CD4-positive, CD25-positive, alpha-beta regulatory T cell (primary cell): Measurements from ENCODE around the gene CRISP3. TPM values are rescaled to one million over a fixed set of nuclear protein-coding genes. Genes with fewer than 3 reads are reported as not detected.

Experiments used
- ATAC-seq, 2 donors: fragments of 150-1000 bp; cut with Tn5 transposase; one replicate each; pipeline ENCODE4 v1.10.0; 2021; ENCODE audit warnings: low read depth in 2 of 2, moderate number of reproducible peaks in 2 of 2, moderate library complexity in 1 of 2
- DNase-seq, 3 donors: peaks; one replicate each; pipeline versions ENCODE4 v3.0.0 to v3.0.0-alpha.2; 2012 to 2022; ENCODE audit warnings: mixed read lengths in 1 of 3
- H3K27ac ChIP-seq: one replicate; pipeline ENCODE4 v1.7.0; 2013; ENCODE audit warnings: mild to moderate bottlenecking, low read length; ENCODE audit not compliant: insufficient read depth, poor library complexity, severe bottlenecking
- H3K27me3 ChIP-seq: one replicate; pipeline ENCODE4 v1.7.0; 2013; ENCODE audit warnings: low read length; ENCODE audit not compliant: control insufficient read depth, insufficient read depth
- H3K36me3 ChIP-seq: one replicate; pipeline ENCODE4 v1.7.0; 2013; ENCODE audit warnings: mild to moderate bottlenecking, low read length, moderate library complexity; ENCODE audit not compliant: control insufficient read depth, insufficient read depth
- H3K4me1 ChIP-seq: 2 replicates; pipeline ENCODE4 v1.7.0; 2013; ENCODE audit warnings: mild to moderate bottlenecking, low read length; ENCODE audit not compliant: insufficient read depth, control insufficient read depth, poor library complexity, severe bottlenecking
- H3K4me3 ChIP-seq: one replicate; pipeline ENCODE4 v1.7.0; 2013; ENCODE audit warnings: low read depth, mild to moderate bottlenecking, low read length, moderate library complexity
- H3K9me3 ChIP-seq, 2 experiments: 1 replicate in 1 of 2; 2 replicates in 1 of 2; pipeline ENCODE4 v1.7.0; 2013; ENCODE audit warnings: low read length in 2 of 2, mild to moderate bottlenecking in 1 of 2, moderate library complexity in 1 of 2; ENCODE audit not compliant: control insufficient read depth in 2 of 2
- H3K27ac Mint-ChIP-seq, 3 donors: one replicate each; pipeline ENCODE4 v1.8.0; 2020 to 2022; ENCODE audit warnings: mild to moderate bottlenecking in 3 of 3, mixed read lengths in 3 of 3, moderate library complexity in 2 of 3
- H3K27me3 Mint-ChIP-seq: one replicate; pipeline ENCODE4 v1.8.0; 2022; ENCODE audit warnings: mild to moderate bottlenecking, mixed read lengths
- H3K36me3 Mint-ChIP-seq: one replicate; pipeline ENCODE4 v1.8.0; 2020; ENCODE audit warnings: mixed read lengths
- H3K4me1 Mint-ChIP-seq, 4 donors: one replicate each; pipeline ENCODE4 v1.8.0; 2020 to 2022; ENCODE audit warnings: mixed read lengths in 4 of 4, mild to moderate bottlenecking in 1 of 4
- H3K4me3 Mint-ChIP-seq, 4 donors: one replicate each; pipeline ENCODE4 v1.8.0; 2020 to 2022; ENCODE audit warnings: mild to moderate bottlenecking in 4 of 4, mixed read lengths in 4 of 4, moderate library complexity in 3 of 4
- H3K9me3 Mint-ChIP-seq, 7 donors: one replicate each; pipeline ENCODE4 v1.8.0; 2020 to 2022; ENCODE audit warnings: mixed read lengths in 7 of 7, mild to moderate bottlenecking in 3 of 7, moderate library complexity in 2 of 7
- polyA plus RNA-seq, 4 donors: library from polyadenylated mRNA; unstranded; fragments of 300-500 nt; fragmentation: Illumina TruSeq; gene quantifications; one replicate each; pipeline ENCODE4 v1.2.3, GENCODE V29; 2021
- total RNA-seq: library from RNA; stranded (reverse); gene quantifications from one replicate; pipeline ENCODE4 v1.2.3, GENCODE V29; 2022

CRISP3 gene, protein sequence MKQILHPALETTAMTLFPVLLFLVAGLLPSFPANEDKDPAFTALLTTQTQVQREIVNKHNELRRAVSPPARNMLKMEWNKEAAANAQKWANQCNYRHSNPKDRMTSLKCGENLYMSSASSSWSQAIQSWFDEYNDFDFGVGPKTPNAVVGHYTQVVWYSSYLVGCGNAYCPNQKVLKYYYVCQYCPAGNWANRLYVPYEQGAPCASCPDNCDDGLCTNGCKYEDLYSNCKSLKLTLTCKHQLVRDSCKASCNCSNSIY
- total RNA-seq, result not detected
- not detected for polyA plus RNA-seq

DNA sequence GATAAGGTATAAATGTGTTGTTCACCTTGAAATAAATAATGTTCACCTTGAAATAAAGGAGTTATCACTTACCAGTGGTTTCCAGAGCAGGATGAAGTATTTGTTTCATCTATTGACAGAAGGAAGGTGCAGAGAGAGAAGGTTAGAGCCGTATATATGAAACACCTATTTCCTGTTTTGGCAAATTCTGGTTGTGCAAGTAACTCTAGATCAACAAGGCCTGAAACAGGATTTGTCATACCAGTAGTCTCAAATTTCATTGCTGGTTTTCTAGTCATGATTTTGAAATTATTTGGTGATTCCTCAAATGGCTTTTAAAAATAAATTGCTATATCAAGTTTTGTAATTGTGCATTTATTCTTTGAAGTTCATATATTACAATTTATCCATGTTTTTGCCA lies at the start of gene CRISP3:
Gene CRISP3 (minus strand): TSS at position 130 of the 400 bp plus-strand sequence. CDS start 21 bp downstream, at position 109.
- Histone ChIP-seq H3K4me1 (no peaks in the 10 kb centered on the region), H3K36me3 (no peaks in the 10 kb centered on the region), H3K4me3 (no peak within 1 kb of the TSS), H3K27ac (no peak within 1 kb of the TSS), H3K27me3 (no peaks in the 10 kb centered on the region), H3K9me3 (no peaks in the 10 kb centered on the region)
- H3K9me3 Mint-ChIP-seq, result peaks cover 0 to 7% (median 1%) of the 10 kb centered on the region in 7 donors
- no peaks in the 10 kb centered on the region for H3K27me3 Mint-ChIP-seq
- no peak within 1 kb of the TSS for H3K27ac Mint-ChIP-seq
- ATAC-seq (no peak), DNase-seq (peak in 1 of 3 donors; percentile 1)
- no peak within 1 kb of the TSS for H3K4me3 Mint-ChIP-seq
- H3K36me3 Mint-ChIP-seq, result no peaks in the 10 kb centered on the region
- no peaks in the 10 kb centered on the region for H3K4me1 Mint-ChIP-seq

DNA sequence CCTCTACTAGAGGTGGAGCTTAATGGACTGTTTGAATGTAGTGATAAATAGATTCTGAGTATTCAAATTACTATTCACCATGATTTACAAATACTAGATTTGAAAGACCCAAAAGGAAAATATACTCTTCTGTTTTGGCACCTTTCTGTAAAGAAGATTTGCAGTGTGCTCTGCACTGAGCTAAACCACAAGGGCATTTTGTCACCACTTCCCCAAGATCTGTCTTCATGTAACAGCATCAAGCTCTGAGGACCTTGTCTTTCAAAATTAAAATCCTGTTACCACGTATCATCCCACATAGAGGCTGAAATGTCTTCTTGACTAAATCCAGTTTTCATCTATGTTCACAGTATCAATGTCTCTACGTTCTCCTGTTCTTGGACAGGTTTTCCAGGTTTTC lies 46.2 kb upstream of the CRISP3 start:
- no peak overlapping the region for H3K27ac Mint-ChIP-seq
- Histone ChIP-seq H3K4me3 (no peak overlapping the region), H3K9me3 (no peaks in the 10 kb centered on the region), H3K4me1 (no peaks in the 10 kb centered on the region), H3K27ac (no peak overlapping the region), H3K27me3 (no peaks in the 10 kb centered on the region), H3K36me3 (no peaks in the 10 kb centered on the region)
- no peaks in the 10 kb centered on the region for H3K36me3 Mint-ChIP-seq
- no peaks in the 10 kb centered on the region for H3K4me1 Mint-ChIP-seq
- ATAC-seq, result no peak
- no peak for DNase-seq
- H3K4me3 Mint-ChIP-seq, result no peak overlapping the region
- peaks cover 4% of the 10 kb centered on the region for H3K27me3 Mint-ChIP-seq
- H3K9me3 Mint-ChIP-seq, result peaks cover 0 to 15% (median 3%) of the 10 kb centered on the region in 7 donors

DNA sequence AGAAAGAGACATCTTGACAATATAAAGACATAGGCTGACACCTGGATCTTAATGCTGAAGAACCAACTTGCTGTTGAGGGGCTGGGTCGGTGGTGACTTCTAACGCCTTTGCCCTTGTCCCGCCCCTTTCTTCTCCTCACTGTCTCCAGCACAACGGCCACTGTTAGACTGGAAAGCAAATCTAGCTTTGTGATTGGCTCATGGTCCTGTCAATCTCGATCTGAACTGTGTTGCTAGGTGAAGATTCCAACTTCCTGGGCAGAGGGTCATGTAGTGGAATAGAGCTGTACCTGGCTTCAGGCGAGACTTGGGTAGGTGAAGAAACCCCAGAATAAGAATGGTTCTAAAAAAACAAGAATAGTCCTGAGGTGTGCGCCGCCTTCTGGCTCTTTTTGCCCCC lies 43.0 kb upstream of the CRISP3 start, which contains the start of gene PGK2:
Gene PGK2 (minus strand): TSS at position 110 of the 400 bp plus-strand sequence. CDS start 98 bp downstream, at position 12.
- H3K9me3 Mint-ChIP-seq, result peaks cover 0 to 15% (median 3%) of the 10 kb centered on the region in 7 donors
- H3K4me1 Mint-ChIP-seq, result no peaks in the 10 kb centered on the region
- peaks cover 4% of the 10 kb centered on the region for H3K27me3 Mint-ChIP-seq

DNA sequence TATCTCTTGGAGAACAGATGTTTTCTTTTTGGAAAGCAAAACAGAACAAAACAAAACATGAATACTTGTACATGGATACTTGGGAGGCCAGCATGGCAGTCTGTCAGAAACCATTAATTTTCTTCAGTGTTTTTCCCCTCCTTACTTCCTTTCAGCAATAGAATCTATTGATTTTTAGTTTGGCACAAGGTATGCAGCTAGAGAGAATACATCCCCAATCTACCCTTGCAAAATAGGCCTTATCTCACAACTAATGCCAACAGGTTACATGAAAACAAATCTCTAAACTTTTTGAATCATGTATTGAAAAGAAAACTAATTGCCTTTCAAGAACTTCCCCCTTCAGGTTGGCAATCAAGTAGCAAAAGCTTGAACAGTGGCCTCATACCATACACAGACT lies 40.1 kb upstream of the CRISP3 start:
- Histone ChIP-seq H3K4me1 (no peaks in the 10 kb centered on the region), H3K9me3 (no peaks in the 10 kb centered on the region), H3K27me3 (no peaks in the 10 kb centered on the region), H3K4me3 (no peak overlapping the region), H3K36me3 (no peaks in the 10 kb centered on the region), H3K27ac (no peak overlapping the region)
- Mint-ChIP-seq H3K27me3 (peaks cover 4% of the 10 kb centered on the region), H3K36me3 (no peaks in the 10 kb centered on the region), H3K4me1 (no peaks in the 10 kb centered on the region), H3K9me3 (peaks cover 0 to 15% (median 3%) of the 10 kb centered on the region in 7 donors), H3K4me3 (no peak overlapping the region), H3K27ac (no peak overlapping the region)
- no peak for DNase-seq
- ATAC-seq, result no peak

More for the DNA sequence above, 43.0 kb upstream of the CRISP3 start, which contains the start of gene PGK2:
- Histone ChIP-seq H3K27me3 (no peaks in the 10 kb centered on the region), H3K4me1 (no peaks in the 10 kb centered on the region), H3K36me3 (no peaks in the 10 kb centered on the region), H3K9me3 (no peaks in the 10 kb centered on the region), H3K27ac (no peak within 1 kb of the TSS), H3K4me3 (no peak within 1 kb of the TSS)
- DNase-seq, result no peak
- H3K36me3 Mint-ChIP-seq, result no peaks in the 10 kb centered on the region
- H3K27ac Mint-ChIP-seq, result no peak within 1 kb of the TSS
- H3K4me3 Mint-ChIP-seq, result peak within 1 kb of the TSS in 1 of 4 donors; percentile 27
- ATAC-seq, result no peak

DNA sequence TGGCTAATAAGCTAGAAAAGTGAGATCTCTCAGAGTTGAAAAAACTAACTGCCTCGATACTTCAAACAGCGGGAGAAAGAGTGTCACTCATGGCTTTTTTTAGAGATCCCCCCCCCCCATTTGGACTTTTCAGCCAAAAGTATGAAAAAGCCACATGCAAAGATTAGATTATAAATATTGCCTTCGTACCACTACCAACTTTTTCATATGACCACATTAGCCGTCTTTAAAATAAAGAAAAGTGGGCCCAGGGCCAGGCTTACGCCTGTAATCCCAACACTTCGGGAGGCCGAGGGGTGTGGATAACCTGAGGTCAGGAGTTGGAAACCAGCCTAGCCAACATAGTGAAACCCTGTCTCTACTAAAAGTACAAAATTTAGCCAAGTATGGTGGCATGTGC lies 38.5 kb upstream of the CRISP3 start:
- H3K4me3 Mint-ChIP-seq, result no peak overlapping the region
- H3K27ac Mint-ChIP-seq, result no peak overlapping the region
- Histone ChIP-seq H3K4me3 (no peak overlapping the region), H3K36me3 (no peaks in the 10 kb centered on the region), H3K4me1 (no peaks in the 10 kb centered on the region), H3K27ac (no peak overlapping the region), H3K27me3 (no peaks in the 10 kb centered on the region), H3K9me3 (no peaks in the 10 kb centered on the region)
- peaks cover 4% of the 10 kb centered on the region for H3K27me3 Mint-ChIP-seq
- no peaks in the 10 kb centered on the region for H3K36me3 Mint-ChIP-seq
- DNase-seq (no peak), ATAC-seq (no peak)
- H3K9me3 Mint-ChIP-seq, result peaks cover 0 to 11% (median 3%) of the 10 kb centered on the region in 7 donors
- no peaks in the 10 kb centered on the region for H3K4me1 Mint-ChIP-seq

DNA sequence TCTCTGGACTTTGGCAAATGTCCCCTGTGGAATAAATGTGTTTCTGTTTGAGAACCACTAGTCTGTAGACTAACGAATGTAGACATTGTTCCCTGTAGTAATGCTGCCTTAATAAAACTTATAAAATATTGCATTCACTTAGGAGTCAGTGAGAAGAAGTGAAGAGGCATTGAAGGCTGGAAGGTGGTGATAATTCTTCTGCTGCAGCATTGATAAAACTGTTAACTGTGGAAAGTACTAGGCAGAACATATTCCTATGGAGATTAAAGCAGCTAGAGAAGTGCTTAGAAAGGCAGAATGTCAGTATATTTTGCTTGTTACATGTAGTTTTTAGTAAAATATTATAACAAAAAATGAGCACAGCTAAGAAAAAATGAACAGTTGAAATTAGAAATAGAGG lies 38.1 kb upstream of the CRISP3 start:
- Mint-ChIP-seq H3K27ac (no peak overlapping the region), H3K9me3 (peaks cover 0 to 8% (median 2%) of the 10 kb centered on the region in 7 donors), H3K4me1 (no peaks in the 10 kb centered on the region), H3K27me3 (peaks cover 1% of the 10 kb centered on the region), H3K4me3 (no peak overlapping the region), H3K36me3 (no peaks in the 10 kb centered on the region)
- H3K36me3 ChIP-seq, result no peaks in the 10 kb centered on the region
- no peak overlapping the region for H3K27ac ChIP-seq
- no peak overlapping the region for H3K4me3 ChIP-seq
- no peaks in the 10 kb centered on the region for H3K27me3 ChIP-seq
- ATAC-seq, result no peak
- H3K4me1 ChIP-seq, result no peaks in the 10 kb centered on the region
- no peaks in the 10 kb centered on the region for H3K9me3 ChIP-seq
- DNase-seq, result no peak

DNA sequence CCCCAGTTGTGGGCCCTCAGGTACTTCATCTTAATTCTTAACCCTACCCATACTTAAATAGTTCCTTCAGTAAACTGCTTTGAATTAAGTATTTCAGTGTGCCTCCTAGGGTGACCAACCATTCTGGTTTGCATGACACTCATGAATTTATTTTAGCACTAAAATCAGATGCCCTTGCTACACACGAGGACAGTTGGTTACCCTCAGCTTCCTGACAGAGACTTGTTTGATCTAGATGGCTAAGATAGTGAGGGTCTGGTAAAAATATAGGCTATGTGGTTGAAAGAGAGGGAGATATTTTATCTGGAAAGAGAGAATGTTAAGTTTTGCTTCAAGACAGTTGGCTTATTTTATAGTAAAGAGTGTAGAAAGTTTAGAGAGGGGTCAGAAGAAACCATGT lies 32.3 kb upstream of the CRISP3 start:
- H3K9me3 Mint-ChIP-seq, result peaks cover 0 to 10% (median 2%) of the 10 kb centered on the region in 7 donors
- ATAC-seq, result no peak
- no peaks in the 10 kb centered on the region for H3K9me3 ChIP-seq
- no peaks in the 10 kb centered on the region for H3K36me3 Mint-ChIP-seq
- no peaks in the 10 kb centered on the region for H3K4me1 ChIP-seq
- H3K4me3 Mint-ChIP-seq, result no peak overlapping the region
- H3K4me1 Mint-ChIP-seq, result no peaks in the 10 kb centered on the region
- H3K27ac ChIP-seq, result no peak overlapping the region
- H3K27ac Mint-ChIP-seq, result no peak overlapping the region
- no peaks in the 10 kb centered on the region for H3K36me3 ChIP-seq
- no peaks in the 10 kb centered on the region for H3K27me3 Mint-ChIP-seq
- H3K4me3 ChIP-seq, result no peak overlapping the region
- H3K27me3 ChIP-seq, result no peaks in the 10 kb centered on the region
- no peak for DNase-seq

DNA sequence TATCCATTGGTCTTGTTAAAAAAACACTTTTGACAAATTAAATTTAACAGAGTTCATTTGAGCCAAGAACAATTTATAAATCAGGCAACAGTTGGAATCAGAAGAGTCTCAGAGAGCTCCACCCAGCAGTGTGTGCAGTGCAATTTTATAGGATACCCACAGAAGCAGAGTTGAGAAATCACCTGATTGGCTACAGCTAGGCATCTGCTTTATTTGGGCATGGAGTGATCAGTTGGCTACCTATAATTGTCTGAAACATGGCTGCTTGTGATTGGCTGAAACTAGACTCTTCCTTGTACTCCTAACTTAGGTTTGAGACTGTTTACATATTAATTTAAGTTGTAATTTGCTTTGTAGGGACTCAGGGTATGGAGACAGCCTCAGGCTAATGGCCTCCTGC lies 30.9 kb upstream of the CRISP3 start:
- no peak overlapping the region for H3K4me3 ChIP-seq
- H3K27ac ChIP-seq, result no peak overlapping the region
- no peaks in the 10 kb centered on the region for H3K4me1 ChIP-seq
- Mint-ChIP-seq H3K4me3 (no peak overlapping the region), H3K36me3 (no peaks in the 10 kb centered on the region), H3K9me3 (peaks cover 0 to 7% (median 3%) of the 10 kb centered on the region in 7 donors), H3K27ac (no peak overlapping the region), H3K27me3 (no peaks in the 10 kb centered on the region), H3K4me1 (no peaks in the 10 kb centered on the region)
- no peak for DNase-seq
- no peak for ATAC-seq
- no peaks in the 10 kb centered on the region for H3K9me3 ChIP-seq
- no peaks in the 10 kb centered on the region for H3K36me3 ChIP-seq
- H3K27me3 ChIP-seq, result no peaks in the 10 kb centered on the region
